B cell (primary cell): Measurements from ENCODE around the gene VIT. TPM values are rescaled to one million over a fixed set of nuclear protein-coding genes. Genes with fewer than 3 reads are reported as not detected.

ENCODE experiments used
- ATAC-seq: fragments of 200-7000 bp; cut with Tn5 transposase; one replicate; pipeline ENCODE4 v1.10.0; 2021; ENCODE audit warnings: low read depth, mild to moderate bottlenecking, moderate number of reproducible peaks, moderate library complexity
- CTCF ChIA-PET: fragments of 350-600 bp; sonication (Branson Sonifier 250); formaldehyde crosslinking; loops from one replicate; lab custom pipeline; 2021; ENCODE audit warnings: antibody characterized with exemption, inconsistent platforms; lab: Charles Lee
- POLR2A ChIA-PET: fragments of 350-600 bp; sonication (Branson Sonifier 250); formaldehyde crosslinking; loops from one replicate; lab custom pipeline; 2021; ENCODE audit warnings: antibody characterized with exemption; lab: Charles Lee
- DNase-seq: peaks from one replicate; pipeline ENCODE4 v3.0.0; 2013
- H2AFZ ChIP-seq: 2 replicates; pipeline ENCODE4 v1.6.1; 2012; ENCODE audit warnings: mild to moderate bottlenecking, low read depth, low read length; ENCODE audit not compliant: insufficient read depth, poor library complexity, severe bottlenecking
- H3K27ac ChIP-seq, 2 donors: 1 replicate in 1 of 2; 2 replicates in 1 of 2; pipeline ENCODE4 v1.5.1; 2012 to 2013; ENCODE audit warnings: low read length in 2 of 2, mild to moderate bottlenecking in 2 of 2, moderate library complexity in 1 of 2
- H3K27me3 ChIP-seq, 4 experiments: fragments of 200-600 bp in 1 of 4; sonication (generic) in 1 of 4; replicated peaks in 1 of 4; 1 replicate in 2 of 4; 2 replicates in 2 of 4; pipeline versions ENCODE4 v1.6.1 to v1.7.0; 2013 to 2016; ENCODE audit warnings: low read length in 3 of 4, mild to moderate bottlenecking in 2 of 4, mixed read lengths in 1 of 4, moderate library complexity in 1 of 4; ENCODE audit not compliant: insufficient read depth in 4 of 4, control insufficient read depth in 3 of 4; ENCODE audit errors: control extremely low read depth in 1 of 4
- H3K36me3 ChIP-seq, 2 experiments: replicated peaks in 1 of 2; 1 replicate in 1 of 2; 2 replicates in 1 of 2; pipeline versions ENCODE4 v1.6.1 to v1.7.1; 2013; ENCODE audit warnings: low read length in 1 of 2; ENCODE audit not compliant: insufficient read depth in 2 of 2, control insufficient read depth in 1 of 2; ENCODE audit errors: control extremely low read depth in 1 of 2, extremely low read depth in 1 of 2
- H3K4me1 ChIP-seq, 2 donors: fragments of 200-600 bp in 1 of 2; sonication (generic) in 1 of 2; 1 replicate in 1 of 2; 2 replicates in 1 of 2; pipeline versions ENCODE4 v1.5.1 to v1.6.1; 2013 to 2017; ENCODE audit warnings: low read length in 2 of 2; ENCODE audit not compliant: control insufficient read depth in 2 of 2, insufficient read depth in 2 of 2
- H3K4me2 ChIP-seq: replicated peaks from 2 replicates; pipeline ENCODE3; 2012; ENCODE audit warnings: mild to moderate bottlenecking, low read depth, low read length; ENCODE audit not compliant: poor library complexity, severe bottlenecking
- H3K4me3 ChIP-seq, 5 experiments: fragments of 200-600 bp in 1 of 5; sonication (generic) in 1 of 5; 1 replicate in 3 of 5; 2 replicates in 2 of 5; pipeline versions ENCODE4 v1.5.1 to v1.7.0; 2011 to 2016; ENCODE audit warnings: low read length in 4 of 5, mild to moderate bottlenecking in 4 of 5, low read depth in 2 of 5, control low read depth in 1 of 5, moderate library complexity in 1 of 5; ENCODE audit not compliant: insufficient read depth in 1 of 5; ENCODE audit errors: control extremely low read depth in 1 of 5, extremely low read depth in 1 of 5
- H3K79me2 ChIP-seq: fragments of 200-600 bp; sonication (generic); one replicate; pipeline ENCODE4 v1.6.0; 2016; ENCODE audit warnings: low read length; ENCODE audit not compliant: control insufficient read depth, insufficient read depth
- H3K9ac ChIP-seq: fragments of 200-600 bp; sonication (generic); 2 replicates; pipeline ENCODE4 v1.6.1; 2017; ENCODE audit warnings: mild to moderate bottlenecking, low read length, moderate library complexity
- H3K9me3 ChIP-seq, 3 donors: one replicate each; pipeline versions ENCODE4 v1.6.1 to v1.7.1; 2013; ENCODE audit warnings: low read length in 2 of 3; ENCODE audit not compliant: control insufficient read depth in 2 of 3, insufficient read depth in 1 of 3; ENCODE audit errors: control extremely low read depth in 1 of 3
- H4K20me1 ChIP-seq: 2 replicates; pipeline ENCODE4 v1.6.0; 2012; ENCODE audit warnings: mild to moderate bottlenecking, low read length; ENCODE audit not compliant: insufficient read depth, control insufficient read depth, poor library complexity, severe bottlenecking
- H3K27ac Mint-ChIP-seq: one replicate; pipeline ENCODE4 v1.8.0; 2021; ENCODE audit warnings: mixed read lengths
- H3K27me3 Mint-ChIP-seq: one replicate; pipeline ENCODE4 v1.8.0; 2021; ENCODE audit warnings: mixed read lengths
- H3K4me1 Mint-ChIP-seq: one replicate; pipeline ENCODE4 v1.8.0; 2021; ENCODE audit warnings: mixed read lengths
- H3K4me3 Mint-ChIP-seq: one replicate; pipeline ENCODE4 v1.8.0; 2021; ENCODE audit warnings: mixed read lengths
- H3K9me3 Mint-ChIP-seq: one replicate; pipeline ENCODE4 v1.8.0; 2022; ENCODE audit warnings: mixed read lengths; ENCODE audit not compliant: insufficient read depth
- EZH2 ChIP-seq: IDR thresholded peaks from 2 replicates; pipeline ENCODE4 v1.6.1; 2012; ENCODE audit warnings: borderline replicate concordance, low read depth, mild to moderate bottlenecking, moderate library complexity, low read length; ENCODE audit not compliant: insufficient read depth, poor library complexity, severe bottlenecking
- whole genome bisulfite sequencing: methylation state at CpG from one replicate; pipeline ENCODE4 v1.1.5; 2013; ENCODE audit warnings: missing lambda C conversion rate; ENCODE audit not compliant: insufficient coverage; 5-methylcytosine and 5-hydroxymethylcytosine counted together
- intact Hi-C: fragments of 100-400 bp; cut with micrococcal nuclease; formaldehyde crosslinking; loops from one replicate; pipeline ENCODE4 v1.10.0; 2022
- polyA plus RNA-seq: library from polyadenylated mRNA; depleted of rRNA; stranded (reverse); fragments of >200 nt; gene quantifications from 2 replicates; pipeline ENCODE4 v1.2.3, GENCODE V29; 2012
- total RNA-seq, 2 donors: library from RNA; stranded (reverse); fragments of 120-200 nt in 1 of 2; gene quantifications; 1 replicate in 1 of 2; 2 replicates in 1 of 2; pipeline versions ENCODE4 v1.2.3 to v1.2.4, GENCODE V29; 2013 to 2022
- TF ChIP-seq, protein P1 (sequence below): fragments of 200-600 bp; IDR thresholded peaks from one replicate; pipeline ENCODE4 v1.8.0; 2022; ENCODE audit warnings: antibody characterized with exemption, mild to moderate bottlenecking

VIT gene
- total and polyA plus RNA-seq, 2 donors (not counting 1 experiment from before 2014, with no cell fraction given), result not detected

- no peaks in the 10 kb centered on the region for H4K20me1 ChIP-seq
- H3K9ac ChIP-seq, result no peak overlapping the region
- ChIA-PET CTCF (no interaction called here), POLR2A (no interaction called here)
- no peak overlapping the region for H3K27ac ChIP-seq
- no peak overlapping the region for H3K4me3 ChIP-seq
- no peaks in the 10 kb centered on the region for H3K36me3 ChIP-seq
- Mint-ChIP-seq H3K4me3 (no peak overlapping the region), H3K9me3 (no peaks in the 10 kb centered on the region), H3K4me1 (no peaks in the 10 kb centered on the region), H3K27ac (no peak overlapping the region), H3K27me3 (peaks cover 13% of the 10 kb centered on the region)
- no peaks in the 10 kb centered on the region for H3K27me3 ChIP-seq
- TF ChIP-seq, protein P1, sequence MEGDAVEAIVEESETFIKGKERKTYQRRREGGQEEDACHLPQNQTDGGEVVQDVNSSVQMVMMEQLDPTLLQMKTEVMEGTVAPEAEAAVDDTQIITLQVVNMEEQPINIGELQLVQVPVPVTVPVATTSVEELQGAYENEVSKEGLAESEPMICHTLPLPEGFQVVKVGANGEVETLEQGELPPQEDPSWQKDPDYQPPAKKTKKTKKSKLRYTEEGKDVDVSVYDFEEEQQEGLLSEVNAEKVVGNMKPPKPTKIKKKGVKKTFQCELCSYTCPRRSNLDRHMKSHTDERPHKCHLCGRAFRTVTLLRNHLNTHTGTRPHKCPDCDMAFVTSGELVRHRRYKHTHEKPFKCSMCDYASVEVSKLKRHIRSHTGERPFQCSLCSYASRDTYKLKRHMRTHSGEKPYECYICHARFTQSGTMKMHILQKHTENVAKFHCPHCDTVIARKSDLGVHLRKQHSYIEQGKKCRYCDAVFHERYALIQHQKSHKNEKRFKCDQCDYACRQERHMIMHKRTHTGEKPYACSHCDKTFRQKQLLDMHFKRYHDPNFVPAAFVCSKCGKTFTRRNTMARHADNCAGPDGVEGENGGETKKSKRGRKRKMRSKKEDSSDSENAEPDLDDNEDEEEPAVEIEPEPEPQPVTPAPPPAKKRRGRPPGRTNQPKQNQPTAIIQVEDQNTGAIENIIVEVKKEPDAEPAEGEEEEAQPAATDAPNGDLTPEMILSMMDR, result no peak
- no peak for TF ChIP-seq EZH2
- no peak overlapping the region for H3K4me2 ChIP-seq
- H3K4me1 ChIP-seq, result no peaks in the 10 kb centered on the region
- intact Hi-C loops, result no loop called here
- 95% methylated on average over 4 of the region's 7 CpGs for WGBS
- no peaks in the 10 kb centered on the region for H3K79me2 ChIP-seq
- H2AFZ ChIP-seq, result no peak overlapping the region
- no peaks in the 10 kb centered on the region for H3K9me3 ChIP-seq
- no peak for DNase-seq
- no peak for ATAC-seq
These were observed 124.6 kb downstream of the VIT start for GRCh38 chr2:36820942-36821605.

- no peak for TF ChIP-seq EZH2
- TF ChIP-seq, protein P1, result no peak
- CTCF ChIA-PET, result interaction anchor here (0.6 kb wide), 1 partner anchor 97 kb away, joined by 3 read pairs; no protein-coding TSS in a partner anchor
- ATAC-seq, result no peak
These were observed 127.4 kb downstream of the VIT start for GRCh38 chr2:36823862-36824261.

More at GRCh38 chr2:36823862-36824261, 127.4 kb downstream of the VIT start:
- Mint-ChIP-seq H3K27me3 (peaks cover 5% of the 10 kb centered on the region), H3K4me3 (no peak overlapping the region), H3K27ac (no peak overlapping the region), H3K9me3 (no peaks in the 10 kb centered on the region), H3K4me1 (no peaks in the 10 kb centered on the region)
- Histone ChIP-seq H3K27ac (no peak overlapping the region), H3K9me3 (no peaks in the 10 kb centered on the region), H2AFZ (no peak overlapping the region), H3K4me3 (no peak overlapping the region), H3K27me3 (no peaks in the 10 kb centered on the region), H3K9ac (no peak overlapping the region), H3K4me1 (no peaks in the 10 kb centered on the region), H4K20me1 (no peaks in the 10 kb centered on the region), H3K79me2 (no peaks in the 10 kb centered on the region), H3K4me2 (no peak overlapping the region), H3K36me3 (no peaks in the 10 kb centered on the region)
- DNase-seq, result no peak
- POLR2A ChIA-PET, result no interaction called here
- intact Hi-C loops, result no loop called here
- WGBS, result 92% methylated on average over 9 of the region's 10 CpGs
